ENCODE results near the gene ALDH5A1. TPM values are rescaled to one million over a fixed set of nuclear protein-coding genes. Genes with fewer than 3 reads are reported as not detected.

Gene ALDH5A1
- total RNA-seq, 1 donor from 2014 or later, result 6.6 TPM

DNA sequence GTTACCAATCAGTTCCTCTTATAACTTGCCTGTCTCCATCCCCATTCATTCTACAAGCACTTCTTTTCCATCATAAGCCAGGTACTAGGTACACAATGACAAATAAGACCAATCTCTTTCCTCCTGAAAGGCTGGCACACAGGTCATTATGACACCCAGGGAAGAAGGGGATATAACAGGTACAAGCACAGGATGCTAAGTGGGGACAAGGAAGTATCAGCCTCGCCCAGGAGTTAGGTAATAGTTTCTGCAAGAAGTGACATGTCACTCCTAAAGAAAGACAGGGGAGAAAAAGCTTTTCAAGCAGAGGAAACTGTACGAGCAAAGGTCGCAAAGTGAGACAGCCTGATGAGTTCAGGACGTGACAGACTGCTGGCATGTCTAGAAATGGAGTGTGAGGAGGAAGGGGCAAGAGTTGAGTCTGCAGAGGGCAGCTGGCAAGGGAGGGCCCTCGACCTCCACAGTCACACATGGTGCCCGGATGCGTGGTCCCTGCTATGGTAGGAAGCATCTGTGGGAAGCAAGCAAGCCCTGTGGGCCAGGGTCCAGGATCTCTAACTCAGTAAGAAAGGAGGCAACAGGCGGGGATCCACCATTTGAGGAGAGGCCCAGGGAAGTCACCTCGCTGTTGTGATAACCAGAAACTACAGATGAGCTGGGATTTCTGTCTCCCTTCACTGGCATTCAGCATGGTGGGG is 45.8 kb upstream of the ALDH5A1 start:
- H3K9me3 Mint-ChIP-seq (ENCODE audit: unreplicated experiment), result no peaks in the 10 kb centered on the region
- no peaks in the 10 kb centered on the region for H3K27me3 Mint-ChIP-seq (ENCODE audit: unreplicated experiment)
- peaks cover under 1% of the 10 kb centered on the region for H3K4me1 Mint-ChIP-seq (ENCODE audit: unreplicated experiment)
- H3K27ac Mint-ChIP-seq (ENCODE audit: unreplicated experiment), result no peak overlapping the region
- TF ChIP-seq, protein P1, sequence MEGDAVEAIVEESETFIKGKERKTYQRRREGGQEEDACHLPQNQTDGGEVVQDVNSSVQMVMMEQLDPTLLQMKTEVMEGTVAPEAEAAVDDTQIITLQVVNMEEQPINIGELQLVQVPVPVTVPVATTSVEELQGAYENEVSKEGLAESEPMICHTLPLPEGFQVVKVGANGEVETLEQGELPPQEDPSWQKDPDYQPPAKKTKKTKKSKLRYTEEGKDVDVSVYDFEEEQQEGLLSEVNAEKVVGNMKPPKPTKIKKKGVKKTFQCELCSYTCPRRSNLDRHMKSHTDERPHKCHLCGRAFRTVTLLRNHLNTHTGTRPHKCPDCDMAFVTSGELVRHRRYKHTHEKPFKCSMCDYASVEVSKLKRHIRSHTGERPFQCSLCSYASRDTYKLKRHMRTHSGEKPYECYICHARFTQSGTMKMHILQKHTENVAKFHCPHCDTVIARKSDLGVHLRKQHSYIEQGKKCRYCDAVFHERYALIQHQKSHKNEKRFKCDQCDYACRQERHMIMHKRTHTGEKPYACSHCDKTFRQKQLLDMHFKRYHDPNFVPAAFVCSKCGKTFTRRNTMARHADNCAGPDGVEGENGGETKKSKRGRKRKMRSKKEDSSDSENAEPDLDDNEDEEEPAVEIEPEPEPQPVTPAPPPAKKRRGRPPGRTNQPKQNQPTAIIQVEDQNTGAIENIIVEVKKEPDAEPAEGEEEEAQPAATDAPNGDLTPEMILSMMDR (IDR thresholded peaks at IDR 0.05), result no peak
- DNase-seq (ENCODE audit: extremely low spot score, unreplicated experiment), result peak; percentile 57
- no peak overlapping the region for H3K4me3 Mint-ChIP-seq (ENCODE audit: unreplicated experiment)
- no peaks in the 10 kb centered on the region for H3K36me3 Mint-ChIP-seq (ENCODE audit: unreplicated experiment)

DNA sequence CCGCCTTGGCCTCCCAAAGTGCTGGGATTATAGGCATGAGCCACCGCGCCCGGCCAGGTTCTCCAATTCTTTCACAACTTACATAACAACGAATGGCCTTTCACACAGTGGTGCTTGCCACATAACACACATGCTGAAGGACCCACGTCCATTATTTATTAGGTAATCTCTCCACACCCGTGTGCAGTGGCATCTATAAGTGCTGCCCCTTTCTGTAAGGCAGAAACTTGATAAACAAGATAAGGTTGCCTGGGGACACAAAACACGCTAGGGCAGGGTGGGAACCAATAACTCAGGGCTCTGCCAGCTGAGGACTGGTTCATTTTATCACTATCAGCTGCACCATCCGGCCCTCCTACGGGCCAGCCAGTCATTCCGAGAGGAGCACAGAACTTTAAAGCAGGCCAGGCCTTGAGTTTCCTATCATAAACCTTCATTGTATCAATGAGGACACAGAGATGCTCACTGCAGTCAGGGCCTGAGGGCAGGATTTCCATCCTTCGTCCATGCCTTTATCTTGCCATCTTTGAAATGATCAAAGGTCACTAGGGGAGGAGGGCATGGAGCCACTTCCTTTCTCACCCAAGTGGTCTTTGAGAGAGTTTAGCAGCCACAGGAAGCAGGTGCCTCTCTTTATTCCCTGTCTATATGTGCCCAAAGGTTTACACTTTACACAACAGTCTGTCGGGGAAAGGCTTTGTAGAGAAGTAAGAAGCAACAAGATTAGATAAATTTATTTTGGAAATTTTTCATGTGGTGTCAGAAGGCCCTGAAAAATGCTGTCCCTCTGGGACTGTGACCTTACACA is 43.0 kb upstream of the ALDH5A1 start:
- no peak overlapping the region for H3K4me3 Mint-ChIP-seq (ENCODE audit: unreplicated experiment)

DNA sequence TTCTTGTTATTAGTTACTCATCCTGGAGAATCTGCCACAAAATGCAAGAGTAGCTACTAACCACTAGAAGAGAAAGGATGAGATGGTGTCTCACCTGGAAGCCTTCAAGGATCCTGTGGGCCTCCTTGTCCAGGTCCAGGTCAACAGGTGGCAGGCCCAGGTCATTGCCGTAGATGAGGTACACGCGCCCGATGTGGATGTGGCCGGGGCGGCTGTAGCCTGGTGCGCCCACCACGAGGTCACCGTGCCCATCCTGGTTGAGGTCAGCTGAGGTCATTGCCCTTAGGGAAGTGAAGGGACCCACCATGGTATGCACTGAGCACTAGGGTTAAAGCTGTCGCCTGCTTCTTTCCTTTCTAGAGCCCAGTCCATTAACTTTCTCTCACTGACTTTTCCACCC is 40.8 kb upstream of the ALDH5A1 start:
- Mint-ChIP-seq H3K4me1 (ENCODE audit: unreplicated experiment) (no peaks in the 10 kb centered on the region), H3K4me3 (ENCODE audit: unreplicated experiment) (no peak overlapping the region), H3K27me3 (ENCODE audit: unreplicated experiment) (no peaks in the 10 kb centered on the region), H3K36me3 (ENCODE audit: unreplicated experiment) (no peaks in the 10 kb centered on the region), H3K9me3 (ENCODE audit: unreplicated experiment) (no peaks in the 10 kb centered on the region), H3K27ac (ENCODE audit: unreplicated experiment) (no peak overlapping the region)
- TF ChIP-seq, protein P1 (IDR thresholded peaks at IDR 0.05), result no peak
- no peak for DNase-seq (ENCODE audit: extremely low spot score, unreplicated experiment)

More for the DNA sequence above, 43.0 kb upstream of the ALDH5A1 start:
- Mint-ChIP-seq H3K27me3 (ENCODE audit: unreplicated experiment) (no peaks in the 10 kb centered on the region), H3K4me1 (ENCODE audit: unreplicated experiment) (no peaks in the 10 kb centered on the region), H3K27ac (ENCODE audit: unreplicated experiment) (no peak overlapping the region), H3K36me3 (ENCODE audit: unreplicated experiment) (no peaks in the 10 kb centered on the region), H3K9me3 (ENCODE audit: unreplicated experiment) (no peaks in the 10 kb centered on the region)
- TF ChIP-seq, protein P1 (IDR thresholded peaks at IDR 0.05), result no peak
- no peak for DNase-seq (ENCODE audit: extremely low spot score, unreplicated experiment)

DNA sequence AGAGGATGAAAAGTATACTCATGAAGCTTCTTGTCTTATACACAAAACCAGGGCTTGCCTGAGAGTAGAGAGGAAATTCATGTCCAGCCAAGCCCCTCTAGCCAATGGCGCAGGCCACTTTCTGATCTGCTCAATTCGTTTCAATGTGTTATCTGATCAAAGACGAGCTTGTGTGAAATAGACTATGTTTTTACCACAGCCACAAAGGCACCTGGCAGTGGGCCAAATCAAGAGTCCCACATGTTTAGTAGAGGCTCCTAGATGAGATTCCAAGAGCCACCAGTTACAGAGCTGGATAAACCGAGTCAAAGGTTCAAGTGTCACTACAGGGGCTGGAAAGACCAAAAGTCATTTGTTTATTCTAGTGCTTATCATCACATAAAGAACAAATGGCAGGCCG is 40.3 kb upstream of the ALDH5A1 start:
- TF ChIP-seq, protein P1 (IDR thresholded peaks at IDR 0.05), result no peak
- H3K4me3 Mint-ChIP-seq (ENCODE audit: unreplicated experiment), result no peak overlapping the region
- no peaks in the 10 kb centered on the region for H3K27me3 Mint-ChIP-seq (ENCODE audit: unreplicated experiment)
- no peaks in the 10 kb centered on the region for H3K9me3 Mint-ChIP-seq (ENCODE audit: unreplicated experiment)
- H3K36me3 Mint-ChIP-seq (ENCODE audit: unreplicated experiment), result peaks cover under 1% of the 10 kb centered on the region
- no peaks in the 10 kb centered on the region for H3K4me1 Mint-ChIP-seq (ENCODE audit: unreplicated experiment)
- no peak for DNase-seq (ENCODE audit: extremely low spot score, unreplicated experiment)
- H3K27ac Mint-ChIP-seq (ENCODE audit: unreplicated experiment), result no peak overlapping the region

DNA sequence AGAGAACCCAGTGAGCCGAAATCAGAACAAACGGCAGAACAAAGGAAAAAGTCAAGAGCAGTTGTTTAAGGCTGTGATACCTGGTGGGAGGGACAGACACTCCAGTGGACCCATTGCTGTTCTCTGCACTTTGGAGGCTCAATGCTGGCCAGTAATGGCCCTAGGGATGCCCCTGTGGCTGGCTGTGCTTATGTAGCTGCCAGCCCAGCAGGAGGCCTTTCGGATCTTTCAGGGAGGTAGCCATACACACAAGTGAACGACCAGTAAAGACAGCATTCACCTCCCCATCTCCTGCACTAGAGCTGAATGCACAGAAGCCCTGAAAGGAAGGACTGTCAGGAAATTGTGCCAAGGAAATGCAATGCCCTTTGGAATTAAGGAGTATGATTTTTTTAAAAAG is 39.7 kb upstream of the ALDH5A1 start:
- Mint-ChIP-seq H3K4me3 (ENCODE audit: unreplicated experiment) (no peak overlapping the region), H3K27ac (ENCODE audit: unreplicated experiment) (no peak overlapping the region), H3K36me3 (ENCODE audit: unreplicated experiment) (peaks cover 3% of the 10 kb centered on the region), H3K9me3 (ENCODE audit: unreplicated experiment) (no peaks in the 10 kb centered on the region), H3K27me3 (ENCODE audit: unreplicated experiment) (no peaks in the 10 kb centered on the region), H3K4me1 (ENCODE audit: unreplicated experiment) (no peaks in the 10 kb centered on the region)
- DNase-seq (ENCODE audit: extremely low spot score, unreplicated experiment), result no peak
- TF ChIP-seq, protein P1 (IDR thresholded peaks at IDR 0.05), result no peak
